Activated T-helper 2 cell treated with anti-CD3 and anti-CD28 coated beads, Interferon-gamma antibody, Interleukin-2, Interleukin-4, amounts not matched to agents 10 μg/mL and 5 μg/mL and 100 μg/mL, durations not matched to agents 14 hours and 24 hours and 36 hours (primary cell): Measurements from ENCODE around the gene NIN. TPM values are rescaled to one million over a fixed set of nuclear protein-coding genes. Genes with fewer than 3 reads are reported as not detected.

Experiments used
- DNase-seq: peaks from one replicate; pipeline ENCODE4 v3.0.0; 2021; ENCODE audit warnings: low spot score
- H3K27ac Mint-ChIP-seq: one replicate; pipeline ENCODE4 v1.8.0; 2021; ENCODE audit warnings: mixed read lengths
- H3K27me3 Mint-ChIP-seq: one replicate; pipeline ENCODE4 v1.8.0; 2021; ENCODE audit warnings: low read depth, mixed read lengths
- H3K36me3 Mint-ChIP-seq: one replicate; pipeline ENCODE4 v1.8.0; 2021; ENCODE audit warnings: low read depth, mixed read lengths
- H3K4me1 Mint-ChIP-seq: one replicate; pipeline ENCODE4 v1.8.0; 2021; ENCODE audit warnings: low read depth, mixed read lengths
- H3K4me3 Mint-ChIP-seq: one replicate; pipeline ENCODE4 v1.8.0; 2021; ENCODE audit warnings: low read depth, mild to moderate bottlenecking, moderate library complexity, mixed read lengths
- H3K9me3 Mint-ChIP-seq: one replicate; pipeline ENCODE4 v1.8.0; 2021; ENCODE audit warnings: mixed read lengths
- intact Hi-C: fragments of 100-400 bp; cut with micrococcal nuclease; formaldehyde crosslinking; loops from one replicate; pipeline ENCODE4 v1.15.1; 2023
- total RNA-seq: library from RNA; stranded (reverse); gene quantifications from 2 replicates; pipeline ENCODE4 v1.2.3, GENCODE V29; 2022

Gene NIN
- total RNA-seq, 1 donor from 2014 or later: 45.1 TPM

GRCh38 chr14:50856660-50857059 is 25.7 kb upstream of the NIN start:
- intact Hi-C loops: no loop called here
- peaks cover 16% of the 10 kb centered on the region for H3K4me1 Mint-ChIP-seq

GRCh38 chr14:50855558-50855957 is 24.6 kb upstream of the NIN start:
- no peak overlapping the region for H3K27ac Mint-ChIP-seq
- intact Hi-C loops: no loop called here

More at GRCh38 chr14:50856660-50857059, 25.7 kb upstream of the NIN start:
- no peak for DNase-seq
- no peaks in the 10 kb centered on the region for H3K9me3 Mint-ChIP-seq
- no peak overlapping the region for H3K4me3 Mint-ChIP-seq
- peaks cover 5% of the 10 kb centered on the region for H3K27me3 Mint-ChIP-seq
- no peak overlapping the region for H3K27ac Mint-ChIP-seq
- no peaks in the 10 kb centered on the region for H3K36me3 Mint-ChIP-seq

DNA sequence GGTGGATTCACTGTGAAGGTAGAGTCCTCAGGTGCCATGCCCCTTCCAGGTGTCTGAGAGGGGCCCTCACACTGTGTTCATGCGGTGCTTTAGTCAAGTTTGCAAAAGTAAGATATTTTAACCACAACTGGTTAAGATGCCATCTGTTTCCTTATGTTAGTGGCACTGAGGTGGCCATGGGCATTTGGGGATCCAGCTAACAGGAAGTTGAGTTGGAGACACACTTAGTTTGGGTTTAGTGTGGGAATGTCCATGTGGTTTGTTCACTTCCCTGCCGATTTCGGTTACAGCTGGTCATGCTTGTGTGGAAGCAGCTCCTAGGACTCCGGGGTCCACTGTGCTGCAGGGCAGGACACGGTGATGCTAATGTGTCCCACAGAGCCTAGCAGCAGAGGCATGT is 23.6 kb upstream of the NIN start:
- no peak overlapping the region for H3K27ac Mint-ChIP-seq
- H3K4me1 Mint-ChIP-seq: peaks cover 10% of the 10 kb centered on the region

More at GRCh38 chr14:50855558-50855957, 24.6 kb upstream of the NIN start:
- Mint-ChIP-seq H3K9me3 (no peaks in the 10 kb centered on the region), H3K4me3 (no peak overlapping the region), H3K36me3 (no peaks in the 10 kb centered on the region), H3K27me3 (peaks cover 2% of the 10 kb centered on the region), H3K4me1 (peaks cover 16% of the 10 kb centered on the region)
- DNase-seq: no peak

DNA sequence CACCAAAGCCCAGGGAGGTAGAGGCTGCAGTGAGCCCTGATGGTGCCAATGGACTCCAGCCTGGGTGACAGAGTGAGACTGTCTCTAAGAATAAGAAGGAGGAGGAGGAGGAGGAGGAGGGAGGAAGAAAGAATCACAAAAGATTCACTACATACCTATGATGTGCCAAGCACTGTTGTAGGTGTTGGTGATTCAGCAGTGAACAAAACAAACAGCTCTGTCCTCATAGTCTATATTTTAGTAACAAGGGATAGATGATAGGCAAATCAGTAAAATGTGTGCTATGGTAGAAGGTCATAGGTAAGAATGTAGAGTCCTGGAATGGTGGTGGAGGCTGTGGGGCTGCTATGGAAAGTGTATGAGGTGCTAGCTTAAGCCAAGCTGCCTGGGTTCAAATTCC is 22.9 kb upstream of the NIN start:
- Mint-ChIP-seq H3K4me1 (peaks cover 7% of the 10 kb centered on the region), H3K27ac (no peak overlapping the region), H3K4me3 (no peak overlapping the region), H3K36me3 (no peaks in the 10 kb centered on the region), H3K9me3 (no peaks in the 10 kb centered on the region), H3K27me3 (peaks cover 4% of the 10 kb centered on the region)
- intact Hi-C loops: no loop called here
- DNase-seq: no peak

More for the DNA sequence above, 23.6 kb upstream of the NIN start:
- Mint-ChIP-seq H3K9me3 (no peaks in the 10 kb centered on the region), H3K27me3 (peaks cover 2% of the 10 kb centered on the region), H3K36me3 (no peaks in the 10 kb centered on the region), H3K4me3 (no peak overlapping the region)
- no peak for DNase-seq
- intact Hi-C loops: no loop called here

GRCh38 chr14:50846226-50846880 is 15.4 kb upstream of the NIN start:
- Mint-ChIP-seq H3K27me3 (peaks cover 15% of the 10 kb centered on the region), H3K4me3 (no peak overlapping the region), H3K36me3 (no peaks in the 10 kb centered on the region), H3K27ac (no peak overlapping the region), H3K9me3 (no peaks in the 10 kb centered on the region), H3K4me1 (peaks cover 2% of the 10 kb centered on the region)
- intact Hi-C loops: no loop called here
- no peak for DNase-seq

DNA sequence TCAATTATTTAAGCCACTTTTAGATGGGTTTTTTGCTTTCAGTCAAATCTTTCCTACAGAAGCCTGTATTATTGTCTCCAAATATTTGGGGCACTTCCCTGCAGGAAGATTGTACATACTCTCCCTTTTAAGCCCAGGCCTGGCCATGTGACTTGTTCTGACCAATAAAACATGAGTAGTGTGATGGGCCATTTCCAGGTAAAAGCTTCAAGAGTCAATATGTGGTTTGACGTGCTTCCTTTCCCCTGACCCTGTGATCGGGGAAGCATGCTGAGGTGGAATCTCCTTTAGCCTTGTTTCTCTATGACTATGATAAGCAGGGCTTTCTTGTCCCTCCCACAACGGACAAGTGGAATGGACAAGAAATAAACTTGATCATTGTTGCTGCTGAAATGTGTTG is 14.2 kb upstream of the NIN start:
- Mint-ChIP-seq H3K27ac (no peak overlapping the region), H3K27me3 (peaks cover 18% of the 10 kb centered on the region), H3K4me3 (no peak overlapping the region), H3K9me3 (no peaks in the 10 kb centered on the region), H3K36me3 (no peaks in the 10 kb centered on the region), H3K4me1 (peaks cover 2% of the 10 kb centered on the region)
- intact Hi-C loops: no loop called here
- no peak for DNase-seq

DNA sequence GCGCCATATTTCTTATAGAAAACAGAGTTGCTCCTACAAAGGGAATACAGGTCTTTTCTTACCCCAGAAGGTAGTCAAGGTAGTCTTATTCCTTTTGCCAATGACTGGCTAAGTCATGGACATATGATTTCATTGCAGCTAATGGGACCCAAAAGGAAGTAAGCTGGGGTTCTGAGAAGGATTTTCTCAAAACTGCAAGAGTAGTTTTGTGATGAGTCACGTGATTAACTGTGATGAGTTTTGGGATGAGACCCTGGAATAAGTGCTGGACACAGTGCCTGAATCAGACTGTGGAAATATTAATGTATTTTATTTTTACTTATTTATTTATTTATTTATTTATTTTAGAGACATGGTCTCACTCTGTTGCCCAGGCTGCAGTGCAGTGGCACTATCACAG is 13.4 kb upstream of the NIN start:
- Mint-ChIP-seq H3K36me3 (no peaks in the 10 kb centered on the region), H3K9me3 (no peaks in the 10 kb centered on the region), H3K4me3 (no peak overlapping the region), H3K4me1 (peaks cover 2% of the 10 kb centered on the region), H3K27ac (no peak overlapping the region), H3K27me3 (peaks cover 18% of the 10 kb centered on the region)
- intact Hi-C loops: no loop called here
- DNase-seq: no peak

DNA sequence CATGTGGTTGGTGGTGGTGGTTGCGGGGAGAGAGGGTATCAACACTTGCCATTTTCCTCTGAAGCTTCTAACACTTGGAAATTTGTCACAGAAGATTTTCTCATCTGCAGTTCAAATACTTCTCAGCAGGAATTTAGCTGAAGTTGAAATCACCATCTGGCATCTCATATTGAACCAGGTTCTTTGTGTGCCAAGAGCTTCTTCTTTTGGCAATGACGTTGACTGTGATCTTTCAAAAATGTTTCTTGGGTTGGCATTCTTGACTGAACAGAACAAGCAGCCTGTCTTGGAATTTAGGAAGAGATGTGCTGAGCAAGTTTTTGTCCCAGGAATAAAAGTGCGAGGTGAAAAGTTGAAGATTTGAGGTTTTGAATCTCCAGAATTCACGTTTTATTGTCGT is 8.7 kb upstream of the NIN start:
- Mint-ChIP-seq H3K9me3 (no peaks in the 10 kb centered on the region), H3K4me1 (peaks cover 21% of the 10 kb centered on the region), H3K36me3 (no peaks in the 10 kb centered on the region), H3K27ac (no peak overlapping the region), H3K27me3 (peaks cover 8% of the 10 kb centered on the region), H3K4me3 (no peak overlapping the region)
- DNase-seq: no peak
- intact Hi-C loops: loop anchor here (10.0 kb wide), 1 partner anchor 975 kb away; no protein-coding TSS in a partner anchor

DNA sequence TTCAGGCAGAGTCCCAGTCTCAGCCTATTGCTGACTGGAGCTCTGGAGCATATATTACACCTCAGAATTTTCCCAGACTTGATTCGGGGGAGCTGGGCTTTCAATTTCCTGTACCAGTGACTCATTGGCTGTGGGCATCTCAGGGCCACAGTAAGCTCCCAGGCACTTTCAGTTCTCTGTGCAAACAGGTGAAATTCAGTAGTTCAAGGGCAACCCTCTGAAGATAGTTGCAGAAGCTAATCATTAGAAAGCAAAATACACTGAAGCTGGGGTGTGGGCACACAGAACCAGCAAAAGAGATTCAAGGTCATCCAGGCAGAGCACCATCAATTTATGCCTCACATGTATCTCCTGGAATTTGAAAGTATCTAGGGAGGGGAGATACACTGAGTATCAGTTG is 8.1 kb upstream of the NIN start:
- Mint-ChIP-seq H3K27ac (no peak overlapping the region), H3K27me3 (peaks cover 8% of the 10 kb centered on the region), H3K4me1 (peaks cover 24% of the 10 kb centered on the region), H3K36me3 (no peaks in the 10 kb centered on the region), H3K9me3 (no peaks in the 10 kb centered on the region), H3K4me3 (no peak overlapping the region)
- intact Hi-C loops: loop anchor here (10.0 kb wide), 1 partner anchor 974 kb away; no protein-coding TSS in a partner anchor
- DNase-seq: no peak

DNA sequence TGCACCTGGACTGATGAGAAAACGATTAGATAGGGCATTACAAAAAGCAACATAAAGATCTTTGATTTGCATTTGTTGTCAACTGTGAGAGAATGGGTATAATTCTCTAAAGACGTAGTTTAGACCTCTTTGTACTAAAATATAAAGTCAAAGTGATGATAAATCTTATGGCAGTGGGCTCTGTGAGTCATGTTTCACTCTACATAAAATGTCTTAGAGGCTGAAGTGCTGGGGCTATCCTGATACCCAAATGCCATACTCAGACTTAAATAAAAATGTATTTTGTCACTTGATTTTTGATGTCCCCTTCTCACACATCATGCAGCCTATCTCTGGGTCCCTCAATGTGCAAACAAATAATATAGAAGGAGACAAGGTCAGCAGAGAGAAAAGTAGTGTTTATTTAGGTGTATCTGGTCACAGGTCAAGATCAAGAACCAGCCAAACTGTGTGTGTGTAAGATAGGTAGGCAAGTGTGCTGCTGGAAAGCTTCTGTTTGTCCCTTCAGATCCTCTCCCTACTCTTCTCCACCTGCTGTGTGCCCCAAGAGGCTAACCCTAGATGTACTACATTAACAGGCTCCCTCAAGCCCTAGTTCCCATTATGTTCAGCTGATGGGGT is 7.0 kb upstream of the NIN start:
- peaks cover 26% of the 10 kb centered on the region for H3K4me1 Mint-ChIP-seq
- H3K27me3 Mint-ChIP-seq: peaks cover 8% of the 10 kb centered on the region
- no peak overlapping the region for H3K4me3 Mint-ChIP-seq
- H3K9me3 Mint-ChIP-seq: no peaks in the 10 kb centered on the region
- no peaks in the 10 kb centered on the region for H3K36me3 Mint-ChIP-seq
- no peak for DNase-seq
- H3K27ac Mint-ChIP-seq: no peak overlapping the region
- intact Hi-C loops: loop anchor here (10.0 kb wide), 1 partner anchor 973 kb away; no protein-coding TSS in a partner anchor

DNA sequence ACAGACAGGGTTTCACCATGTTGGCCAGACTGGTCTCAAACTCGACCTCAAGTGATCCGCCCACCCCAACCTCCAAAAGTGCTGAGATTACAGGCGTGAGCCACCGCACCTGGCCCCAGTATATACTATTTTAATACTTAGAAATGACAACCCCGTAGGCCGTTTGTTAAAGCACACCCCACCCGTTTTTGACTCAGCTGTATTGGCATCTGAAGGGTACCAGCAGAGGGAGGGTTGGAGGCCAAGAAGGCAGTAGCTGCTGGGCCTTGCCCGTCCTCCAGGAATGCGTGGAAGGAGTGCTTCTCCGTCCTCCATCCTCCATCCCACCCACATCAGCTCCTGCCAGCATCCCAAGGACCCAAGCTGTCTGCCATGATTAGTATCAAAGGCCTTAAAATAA is 6.3 kb upstream of the NIN start:
- Mint-ChIP-seq H3K4me1 (peaks cover 30% of the 10 kb centered on the region), H3K27ac (no peak overlapping the region), H3K27me3 (peaks cover 14% of the 10 kb centered on the region), H3K9me3 (no peaks in the 10 kb centered on the region), H3K4me3 (no peak overlapping the region), H3K36me3 (no peaks in the 10 kb centered on the region)
- intact Hi-C loops: loop anchor here (10.0 kb wide), 1 partner anchor 972 kb away; no protein-coding TSS in a partner anchor
- DNase-seq: no peak

GRCh38 chr14:50836515-50836914 is 5.6 kb upstream of the NIN start:
- Mint-ChIP-seq H3K27me3 (peaks cover 20% of the 10 kb centered on the region), H3K27ac (no peak overlapping the region)

DNA sequence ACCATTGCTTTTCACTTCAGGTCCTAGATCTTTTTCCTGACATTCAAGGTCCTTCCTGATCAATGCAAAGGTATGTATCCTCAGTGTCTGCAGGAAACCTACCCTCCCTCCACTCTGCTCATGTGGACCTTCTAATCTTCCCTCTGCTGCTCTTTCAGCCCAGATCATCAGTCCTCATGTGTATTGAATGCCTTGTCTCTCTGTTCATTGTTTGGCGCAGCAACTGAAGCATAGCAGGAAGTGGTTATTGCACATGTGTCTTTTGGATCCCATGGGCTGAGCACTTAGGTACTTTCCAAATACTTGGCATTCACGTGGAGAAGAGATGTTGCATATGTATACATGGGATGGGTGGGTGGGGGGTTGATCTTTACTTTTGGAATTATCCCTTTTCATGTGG is 4.3 kb upstream of the NIN start:
- DNase-seq: no peak
- H3K27ac Mint-ChIP-seq: no peak overlapping the region
- H3K9me3 Mint-ChIP-seq: no peaks in the 10 kb centered on the region
- intact Hi-C loops: loop anchor here (10.0 kb wide), 1 partner anchor 970 kb away; no protein-coding TSS in a partner anchor
- no peak overlapping the region for H3K4me3 Mint-ChIP-seq
- H3K36me3 Mint-ChIP-seq: no peaks in the 10 kb centered on the region
- H3K27me3 Mint-ChIP-seq: peaks cover 15% of the 10 kb centered on the region
- peaks cover 36% of the 10 kb centered on the region for H3K4me1 Mint-ChIP-seq

More at GRCh38 chr14:50836515-50836914, 5.6 kb upstream of the NIN start:
- no peaks in the 10 kb centered on the region for H3K9me3 Mint-ChIP-seq
- no peak overlapping the region for H3K4me3 Mint-ChIP-seq
- peaks cover 36% of the 10 kb centered on the region for H3K4me1 Mint-ChIP-seq
- no peak for DNase-seq
- H3K36me3 Mint-ChIP-seq: no peaks in the 10 kb centered on the region
- intact Hi-C loops: loop anchor here (10.0 kb wide), 1 partner anchor 972 kb away; no protein-coding TSS in a partner anchor
